HG02623 (cell line): Measurements from ENCODE around the gene LCA5L.

Experiments
- ATAC-seq: cut with Tn5 transposase; IDR thresholded peaks from one replicate; pipeline ENCODE4 v1.9.1; 2021; ENCODE audit warnings: moderate library complexity; ENCODE audit not compliant: unreplicated experiment

The LCA5L gene

DNA sequence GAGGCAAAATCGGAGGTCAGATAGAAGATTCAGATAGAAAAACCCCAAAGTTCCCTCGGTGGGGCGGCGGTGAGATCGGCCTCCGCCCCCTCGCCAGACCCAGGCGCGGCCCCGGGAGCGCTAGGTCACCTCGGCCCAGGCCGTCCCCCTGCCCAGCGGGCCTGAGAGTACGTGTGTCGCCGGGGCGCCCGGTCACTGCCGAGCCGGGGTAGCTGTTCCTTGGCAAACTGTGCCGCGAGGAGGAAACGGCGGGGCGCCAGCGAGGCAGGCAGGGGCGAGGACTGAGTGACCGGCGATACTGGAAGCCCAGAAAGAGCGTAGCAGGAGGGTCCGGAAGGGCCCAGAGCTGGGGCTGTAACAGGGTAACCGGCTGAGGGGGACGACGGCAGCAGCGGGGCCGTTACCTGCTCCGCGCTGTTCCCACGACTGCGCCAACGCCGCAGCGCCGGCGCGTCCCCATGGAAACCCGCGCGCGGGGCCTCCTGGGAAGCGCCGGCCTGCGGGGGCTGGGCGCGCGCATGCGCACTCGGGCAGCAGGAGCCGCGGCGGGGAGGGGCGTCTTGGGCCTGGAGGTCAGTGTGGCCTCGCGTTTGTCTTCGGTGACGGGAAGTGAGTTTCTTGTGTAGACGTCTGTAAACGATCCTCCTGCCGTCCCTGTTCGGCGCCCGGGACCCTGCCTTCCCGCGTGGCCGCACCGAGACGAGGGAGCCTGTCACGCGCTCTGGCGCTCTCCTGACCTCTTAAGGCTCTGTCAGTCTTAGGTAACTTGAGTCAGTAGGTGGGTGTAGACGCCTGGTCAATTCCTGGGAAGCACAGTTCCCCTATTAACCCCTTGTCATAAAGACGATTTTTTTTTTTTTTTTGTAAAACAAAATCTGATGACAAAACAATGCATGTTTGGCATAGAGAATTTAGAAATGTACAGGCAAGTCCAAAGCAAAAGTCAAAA, at the start of gene LCA5L:
TSS of gene LCA5L (minus strand) at position 458 of the 949 bp plus-strand sequence. CDS start 17,285 bp downstream, outside the sequence.
- ATAC-seq: peak; percentile 90

DNA sequence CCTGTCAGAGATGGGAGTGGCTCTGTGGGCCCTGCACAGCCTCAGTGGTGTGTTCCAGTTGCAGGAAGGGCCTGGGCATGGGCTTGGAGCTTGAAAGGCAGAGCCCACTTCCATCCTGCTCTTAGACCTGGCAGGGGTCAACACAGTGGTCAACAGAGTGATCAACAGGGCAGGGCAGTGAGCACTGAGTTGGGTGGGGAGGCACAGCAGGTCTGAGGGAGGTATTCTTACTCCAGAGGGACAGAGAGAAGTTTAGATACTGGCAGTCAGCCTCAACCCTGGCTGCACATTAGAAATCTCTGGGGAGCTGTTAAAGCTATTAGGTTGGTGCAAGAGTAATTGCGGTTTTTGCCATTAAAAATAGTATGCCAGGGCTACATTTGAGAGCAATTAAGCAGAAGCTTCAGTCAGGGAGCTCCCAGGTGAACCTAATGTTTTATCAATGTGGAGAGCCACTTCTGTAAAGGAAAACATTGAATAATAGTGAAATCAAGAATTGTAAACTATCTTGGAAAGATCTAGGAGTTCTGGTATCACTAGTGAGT, 43.9 kb upstream of the LCA5L start:
- no peak for ATAC-seq

DNA sequence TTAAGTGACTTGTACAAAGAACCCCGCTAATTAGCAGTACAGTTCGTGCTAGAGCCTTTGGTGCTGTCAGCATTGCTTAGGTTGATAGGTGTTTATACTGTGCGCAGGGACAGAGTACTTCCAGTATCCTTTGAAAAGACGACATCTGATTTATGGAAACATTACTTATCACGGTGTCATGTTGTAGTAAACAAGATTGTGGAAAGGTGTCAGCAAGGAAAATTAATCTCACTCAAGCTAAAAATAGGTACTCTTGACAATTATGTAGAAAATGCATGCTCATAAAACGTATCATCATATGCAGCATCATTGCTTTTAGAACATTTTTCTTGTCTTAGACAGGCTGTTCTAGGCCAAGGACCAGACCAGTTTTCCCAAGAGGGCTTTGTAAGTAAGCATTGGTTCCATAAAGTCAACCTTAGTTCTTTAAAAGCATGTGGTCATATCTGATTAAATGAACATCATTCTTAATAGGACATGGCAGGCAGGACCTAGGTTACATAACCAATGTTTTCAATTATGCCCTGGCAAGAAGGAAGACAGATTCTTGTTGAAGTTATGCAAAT, 39.2 kb upstream of the LCA5L start:
- ATAC-seq: no peak

DNA sequence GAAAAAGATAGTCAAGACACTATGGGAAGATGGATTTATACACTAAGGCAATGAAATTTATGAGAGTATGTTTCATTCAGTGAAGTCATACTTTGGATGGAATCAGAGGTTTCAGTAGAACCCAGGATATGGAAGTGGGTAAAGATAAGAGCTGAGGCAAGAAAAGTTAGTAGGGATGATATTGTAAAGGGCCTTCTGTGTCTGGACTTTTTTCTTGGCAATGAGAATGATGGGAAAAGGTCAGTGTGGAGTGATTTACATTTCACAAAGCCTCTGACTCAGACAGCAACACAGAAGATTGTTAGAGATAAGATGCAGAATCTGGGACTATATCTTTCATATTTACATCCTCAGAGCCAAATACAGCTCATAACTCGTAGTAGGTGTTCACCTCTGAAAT, 38.3 kb upstream of the LCA5L start:
- ATAC-seq: no peak

DNA sequence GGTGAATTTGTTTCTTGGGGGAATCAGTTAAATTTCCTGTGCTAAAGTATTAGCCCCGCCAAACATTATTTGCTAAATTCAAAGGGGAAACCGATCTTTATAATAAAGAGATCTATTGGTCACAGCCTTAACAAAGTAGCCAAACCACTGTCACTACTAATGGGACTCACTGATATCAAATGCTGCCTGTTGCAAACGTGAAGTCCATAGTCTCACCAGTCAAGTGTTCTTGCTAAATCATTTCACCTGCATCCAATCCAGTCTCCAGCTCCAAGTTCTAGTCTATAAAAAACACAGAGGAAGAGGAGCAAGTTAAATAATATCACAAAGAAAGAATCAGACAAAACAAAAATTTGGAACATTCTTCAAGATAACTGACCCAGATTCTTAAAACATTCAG, 36.3 kb upstream of the LCA5L start:
- no peak for ATAC-seq

DNA sequence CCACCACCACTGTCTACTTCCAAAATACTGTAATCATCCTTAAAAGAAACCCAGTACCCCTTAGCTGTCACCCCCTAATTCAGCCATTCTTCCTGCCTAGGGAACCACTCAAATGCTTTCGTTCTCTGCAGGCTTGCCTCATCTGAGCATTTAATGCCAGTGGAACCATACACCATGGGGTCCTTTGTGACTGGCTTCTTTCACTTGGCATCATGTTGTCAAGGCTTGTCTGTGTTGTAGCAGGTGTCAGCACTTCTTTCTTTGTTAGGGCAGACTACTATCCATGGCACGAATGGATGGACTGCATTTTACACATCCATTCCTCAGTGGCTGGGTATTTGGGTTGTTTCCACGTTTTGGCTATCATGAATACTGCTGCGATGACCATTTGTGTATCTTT, 34.7 kb upstream of the LCA5L start:
- no peak for ATAC-seq

DNA sequence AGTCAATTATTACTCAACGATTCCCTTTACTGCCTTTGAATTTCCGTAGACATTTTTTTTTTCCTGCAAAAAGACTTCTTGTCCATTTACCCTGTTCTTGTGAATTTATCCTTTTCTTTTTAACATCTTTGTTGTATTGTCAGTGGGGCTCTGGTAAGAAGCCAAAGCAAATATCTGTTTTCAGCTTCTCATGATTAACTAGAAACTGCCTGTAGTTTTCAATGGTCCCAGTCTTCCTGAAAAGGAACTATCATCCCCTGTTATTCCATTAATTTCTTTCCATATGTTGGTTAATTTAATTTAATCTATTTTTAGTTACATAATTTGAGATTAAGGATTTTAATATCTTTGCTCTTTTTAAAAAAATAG, 34.2 kb upstream of the LCA5L start:
- no peak for ATAC-seq

DNA sequence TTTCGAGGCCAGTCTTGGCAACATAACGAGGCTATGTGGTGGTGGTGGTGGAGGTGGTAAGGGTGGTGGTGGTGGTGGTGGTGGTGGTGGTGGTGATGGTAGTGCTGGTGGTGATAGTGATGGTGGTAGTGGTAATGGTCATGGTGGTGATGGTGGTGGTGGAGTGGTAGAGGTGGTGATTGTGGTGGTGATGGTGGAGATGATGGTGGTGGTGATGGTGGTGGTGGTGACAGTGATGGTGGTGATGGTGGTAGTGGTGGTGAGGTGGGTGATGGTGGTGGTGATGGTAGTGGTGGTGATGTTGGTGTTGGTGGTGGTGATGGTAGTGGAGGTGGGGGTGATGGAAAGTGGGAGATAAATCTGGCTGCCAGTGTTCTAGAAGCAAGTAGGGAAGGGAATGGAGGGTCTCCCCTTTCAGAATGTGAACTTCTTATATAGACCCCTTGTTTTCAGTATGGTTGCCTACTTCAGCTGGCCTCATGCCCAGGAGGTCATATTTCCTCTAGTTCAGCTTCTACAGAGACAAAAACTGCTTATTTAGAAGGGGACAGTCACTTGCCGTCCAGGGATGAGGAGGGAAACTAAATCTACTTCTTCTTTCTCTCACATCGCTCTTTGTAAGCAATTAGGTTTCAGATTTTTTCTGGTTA, 33.7 kb upstream of the LCA5L start:
- no peak for ATAC-seq

DNA sequence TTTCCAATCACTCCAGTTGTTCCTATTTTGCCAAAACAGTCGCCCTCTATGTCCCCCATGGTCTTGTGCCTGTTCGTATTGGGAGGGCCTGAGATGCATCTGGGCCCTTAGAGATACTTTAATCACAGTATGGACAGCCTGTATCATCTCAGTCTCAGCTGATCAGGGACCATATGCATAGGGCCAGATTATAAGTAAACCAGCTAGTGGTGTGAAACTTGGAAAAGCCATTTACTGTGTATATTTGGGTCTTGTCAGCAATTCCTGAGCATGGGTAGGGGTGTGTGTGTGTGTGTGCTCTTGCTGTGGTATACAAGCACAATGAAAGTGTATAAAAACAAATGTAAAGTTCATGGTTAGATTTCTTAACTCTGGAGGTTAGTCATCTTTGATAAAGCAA, 29.0 kb upstream of the LCA5L start:
- ATAC-seq: no peak

DNA sequence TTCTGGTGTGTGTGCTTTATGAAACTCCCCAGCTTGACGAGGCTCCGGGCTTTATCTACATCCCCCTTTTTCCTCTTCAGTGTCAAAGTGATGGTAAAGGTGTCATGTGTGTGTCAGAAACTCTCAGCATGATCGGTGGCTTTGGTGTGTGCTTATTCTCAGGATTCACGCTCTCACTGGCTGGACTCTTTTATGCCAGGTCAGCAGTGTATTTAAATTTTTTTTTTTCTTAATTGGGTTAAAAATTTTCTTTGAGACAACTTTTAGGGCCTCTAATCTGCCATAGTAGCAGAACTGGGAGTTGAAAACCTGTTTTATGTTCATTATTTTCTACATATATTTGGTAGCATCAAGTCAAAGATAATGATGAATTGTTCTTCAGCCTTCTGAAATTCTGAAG, 27.2 kb upstream of the LCA5L start:
- no peak for ATAC-seq

DNA sequence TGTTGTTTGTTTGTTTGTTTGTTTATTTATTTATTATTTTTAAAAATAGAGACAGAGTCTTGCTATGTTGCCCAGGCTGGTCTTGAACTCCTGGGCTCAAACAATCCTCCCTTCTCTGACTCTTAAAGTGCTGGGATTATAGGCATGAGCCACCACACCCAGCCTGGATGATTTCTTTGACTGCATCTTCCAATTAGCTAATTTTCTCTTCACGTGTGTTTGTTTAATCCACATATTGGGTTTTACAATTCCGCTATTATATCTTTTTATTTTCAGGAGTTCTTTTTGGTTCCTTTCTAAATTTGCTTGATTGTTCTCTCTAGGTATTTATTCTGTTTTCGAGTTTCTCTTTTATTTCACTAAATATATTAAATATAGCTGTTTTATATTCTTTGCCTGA, 26.0 kb upstream of the LCA5L start:
- ATAC-seq: no peak

DNA sequence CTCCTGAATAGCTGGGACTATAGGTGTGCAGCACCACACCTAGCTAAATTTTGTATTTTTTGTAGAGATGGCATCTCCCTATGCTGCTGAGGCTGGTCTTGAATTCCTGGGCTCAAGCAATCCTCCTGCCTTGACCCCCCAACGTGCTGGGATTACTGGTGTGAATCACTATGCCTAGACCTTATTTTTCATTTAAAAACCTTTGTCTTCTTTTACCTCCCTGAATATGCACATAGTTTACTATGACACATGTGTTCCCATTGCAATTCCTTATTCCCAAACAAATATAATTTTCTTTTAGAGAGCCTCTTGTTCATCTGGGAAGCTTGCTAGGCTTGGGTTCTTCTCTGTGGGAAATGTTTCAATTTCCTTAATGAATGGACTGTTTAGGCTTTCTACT, 23.0 kb upstream of the LCA5L start:
- no peak for ATAC-seq

DNA sequence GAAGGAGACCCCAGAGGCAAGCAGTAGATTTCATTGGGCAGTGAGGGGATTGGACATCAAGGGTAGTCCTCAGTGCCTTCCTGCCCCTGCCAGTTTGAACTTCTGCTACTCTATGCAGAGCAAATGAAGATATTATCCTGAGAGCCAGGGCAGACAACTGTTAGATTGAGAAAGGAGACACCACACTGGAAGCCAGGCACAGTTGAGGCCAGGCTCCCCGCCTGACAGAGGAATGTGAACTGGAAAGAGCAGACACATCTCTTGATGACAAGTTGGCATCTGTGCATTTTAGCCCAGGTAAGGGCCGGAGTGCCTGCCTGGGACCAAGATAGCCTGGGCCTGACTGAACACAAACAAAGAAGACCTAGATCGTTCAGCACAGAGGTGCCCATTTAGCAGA, 22.2 kb upstream of the LCA5L start:
- no peak for ATAC-seq

DNA sequence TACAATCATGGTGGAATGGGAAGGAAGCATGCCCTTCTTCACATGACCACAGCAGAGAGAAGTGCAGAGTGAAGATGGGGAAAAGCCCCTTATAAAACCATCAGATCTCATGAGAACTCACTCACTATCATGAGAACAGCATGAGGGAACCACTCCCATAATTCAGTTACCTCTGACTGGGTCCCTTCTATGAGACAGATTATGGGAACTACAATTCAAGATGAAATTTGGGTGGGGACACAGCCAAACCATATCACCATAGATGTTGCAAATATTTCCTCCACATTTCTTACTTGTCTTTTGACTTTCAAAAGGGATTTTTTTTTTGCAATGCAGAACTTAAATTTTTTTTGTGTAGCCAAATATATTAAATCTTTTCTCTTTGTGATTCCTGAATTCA, 21.0 kb upstream of the LCA5L start:
- no peak for ATAC-seq

DNA sequence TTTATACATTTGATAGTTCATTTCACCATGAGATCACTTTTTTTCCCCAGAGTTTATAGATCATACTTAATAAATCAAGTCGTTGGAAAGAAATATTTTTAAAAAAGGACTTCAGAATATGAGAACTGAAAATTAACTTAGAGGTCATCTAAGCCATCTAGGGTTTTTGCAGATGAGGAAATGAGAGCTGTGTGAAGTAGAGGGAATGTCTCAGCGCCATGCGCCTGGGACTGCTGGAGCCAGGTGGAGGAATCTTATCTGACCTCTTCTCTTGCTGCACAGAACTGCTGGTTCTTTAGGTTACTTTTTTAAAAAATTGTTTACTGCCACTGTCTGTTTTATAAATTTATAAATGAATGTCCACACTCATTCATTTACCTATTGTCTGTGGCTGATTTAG, 17.7 kb upstream of the LCA5L start:
- no peak for ATAC-seq

DNA sequence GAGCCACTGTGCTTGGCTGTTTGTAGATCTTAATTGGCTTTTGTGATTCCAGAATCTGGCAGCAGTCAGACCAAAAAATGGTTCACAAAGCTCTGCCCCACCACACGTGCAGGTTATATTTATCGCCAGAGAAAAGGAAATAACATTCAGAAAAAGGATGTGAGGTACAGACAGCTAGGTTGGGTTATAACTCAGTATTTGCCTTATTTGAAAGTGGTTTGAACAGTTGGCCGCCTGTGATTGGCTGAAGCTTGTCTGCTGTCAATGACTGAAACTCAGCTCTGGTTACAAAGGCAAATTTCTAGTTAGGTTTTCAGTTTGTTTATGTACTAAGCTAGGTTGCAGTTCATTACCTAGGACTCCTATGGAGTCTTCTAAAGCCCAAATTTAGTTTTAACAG, 15.8 kb upstream of the LCA5L start:
- no peak for ATAC-seq

DNA sequence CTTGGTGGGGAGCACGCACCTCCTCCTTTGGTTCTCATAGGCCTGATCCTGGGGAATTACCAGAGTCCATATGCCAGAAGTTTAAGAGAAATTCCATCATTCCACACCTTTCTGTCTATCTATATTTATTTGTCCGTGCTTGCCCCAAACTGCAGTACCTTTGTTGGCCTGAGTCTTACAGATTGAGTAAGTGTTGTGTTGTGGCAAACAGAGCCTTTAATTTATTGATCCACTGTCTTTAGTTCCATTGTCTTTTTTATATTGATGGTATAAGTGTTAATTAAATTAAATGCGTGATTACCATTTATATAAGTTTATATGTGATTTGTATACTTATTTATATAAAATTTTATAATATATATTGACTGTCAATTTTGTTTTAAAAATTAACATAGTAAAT, 11.1 kb upstream of the LCA5L start:
- ATAC-seq: no peak

DNA sequence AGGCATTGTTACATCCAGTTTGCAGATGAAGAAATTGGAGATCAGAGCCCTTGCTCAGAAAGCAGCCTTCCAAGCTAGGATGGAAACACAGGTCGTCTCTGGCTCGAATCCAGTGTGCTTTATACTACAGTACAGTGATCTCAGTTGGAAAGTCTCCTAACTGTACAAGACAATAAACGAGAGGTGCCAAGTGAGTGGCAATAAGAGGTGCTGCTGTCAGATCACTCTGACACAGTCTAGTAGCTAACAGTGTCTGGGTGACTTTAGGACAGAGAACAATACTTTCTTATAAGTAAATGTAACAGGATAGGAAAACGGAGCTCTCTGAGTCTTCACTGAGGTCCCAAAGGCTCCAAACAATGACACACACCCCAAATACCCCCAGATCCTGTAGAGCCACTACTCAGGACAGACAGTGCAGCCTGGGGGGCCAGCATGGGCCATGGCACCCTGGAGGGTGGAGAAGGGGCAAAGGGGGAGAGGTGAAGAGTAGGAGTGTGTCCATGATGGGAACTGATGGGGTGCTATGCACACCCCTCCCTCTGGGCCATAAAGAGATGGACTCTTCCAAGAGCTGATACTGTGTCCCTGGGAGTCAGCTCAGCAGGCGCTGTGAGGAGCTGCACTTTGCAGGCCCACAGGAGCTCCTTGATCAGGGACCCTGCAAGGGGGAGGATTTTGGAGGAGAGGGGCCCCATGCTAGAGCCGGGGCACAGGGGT, 9.5 kb upstream of the LCA5L start:
- ATAC-seq: no peak

DNA sequence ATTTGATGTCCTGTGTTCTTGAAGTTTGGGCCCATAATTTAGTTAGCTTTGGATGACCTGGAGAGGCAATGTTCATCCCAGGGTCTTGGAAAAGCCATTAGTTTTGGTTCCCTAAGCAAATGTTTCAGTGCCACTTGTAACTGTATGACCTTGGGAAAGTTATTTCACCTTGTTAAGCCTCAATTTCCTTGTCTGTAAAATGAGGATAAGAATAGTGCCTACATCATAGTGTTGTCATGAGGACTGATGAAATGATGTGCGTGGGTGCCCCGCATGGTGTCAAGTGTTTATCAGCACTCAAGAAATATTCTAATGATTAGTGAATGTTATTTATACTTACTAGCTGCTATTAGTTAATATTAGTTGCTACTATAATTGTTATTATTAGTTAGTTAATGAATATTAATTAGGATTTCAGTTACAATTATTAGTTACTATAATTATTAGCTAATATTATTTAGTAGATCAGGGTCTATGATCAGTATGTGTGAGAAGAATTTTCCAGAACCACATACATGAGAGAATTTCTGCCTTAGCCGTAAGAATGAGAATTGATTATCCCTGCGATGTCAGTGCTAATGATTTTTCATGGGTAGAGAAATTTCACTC, 8.1 kb upstream of the LCA5L start:
- no peak for ATAC-seq

DNA sequence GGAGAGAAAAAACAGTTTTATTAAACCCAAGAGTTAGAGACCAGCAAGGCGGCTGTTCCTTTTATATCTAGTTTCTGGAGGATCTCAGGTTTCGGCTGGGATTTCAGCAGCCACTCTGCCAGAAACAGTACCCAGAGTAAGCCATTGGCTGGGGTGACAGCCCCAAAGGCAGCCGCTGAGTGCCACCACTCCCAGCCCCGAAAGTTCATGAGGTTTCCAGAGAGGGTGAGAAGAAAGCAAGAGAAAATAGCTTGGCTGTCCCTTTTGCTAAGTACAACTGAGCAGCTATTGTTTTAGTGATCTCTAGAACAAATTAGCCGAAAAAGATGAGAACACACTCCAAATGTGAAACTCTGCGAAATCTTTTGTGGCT, 7.4 kb upstream of the LCA5L start:
- ATAC-seq: no peak
